Muscle layer of colon (tissue), 2 donors: ENCODE data around the gene PDHB.

ENCODE experiments used
- H3K27ac ChIP-seq: one replicate; pipeline ENCODE4 v1.7.0; 2013; ENCODE audit warnings: low read depth, mild to moderate bottlenecking, low read length, moderate library complexity
- H3K27me3 ChIP-seq, 2 donors: one replicate each; pipeline ENCODE4 v1.7.0; 2013; ENCODE audit warnings: low read length in 2 of 2, mild to moderate bottlenecking in 2 of 2; ENCODE audit not compliant: insufficient read depth in 2 of 2, control insufficient read depth in 1 of 2
- H3K36me3 ChIP-seq: one replicate; pipeline ENCODE4 v1.7.0; 2013; ENCODE audit warnings: mild to moderate bottlenecking, low read length; ENCODE audit not compliant: insufficient read depth
- H3K4me1 ChIP-seq: one replicate; pipeline ENCODE4 v1.7.0; 2013; ENCODE audit warnings: mild to moderate bottlenecking, low read length; ENCODE audit not compliant: insufficient read depth
- H3K4me3 ChIP-seq, 2 donors: one replicate each; pipeline ENCODE4 v1.7.0; 2013; ENCODE audit warnings: low read length in 2 of 2, low read depth in 1 of 2, mild to moderate bottlenecking in 1 of 2, moderate library complexity in 1 of 2
- H3K9ac ChIP-seq: one replicate; pipeline ENCODE4 v1.7.0; 2013; ENCODE audit warnings: low read length
- H3K9me3 ChIP-seq: one replicate; pipeline ENCODE4 v1.7.0; 2013; ENCODE audit warnings: mild to moderate bottlenecking, low read length
- donor health status: abdominal sarcoma.
- donor health status: Adenocarcinoma of cecum.

Gene PDHB

DNA sequence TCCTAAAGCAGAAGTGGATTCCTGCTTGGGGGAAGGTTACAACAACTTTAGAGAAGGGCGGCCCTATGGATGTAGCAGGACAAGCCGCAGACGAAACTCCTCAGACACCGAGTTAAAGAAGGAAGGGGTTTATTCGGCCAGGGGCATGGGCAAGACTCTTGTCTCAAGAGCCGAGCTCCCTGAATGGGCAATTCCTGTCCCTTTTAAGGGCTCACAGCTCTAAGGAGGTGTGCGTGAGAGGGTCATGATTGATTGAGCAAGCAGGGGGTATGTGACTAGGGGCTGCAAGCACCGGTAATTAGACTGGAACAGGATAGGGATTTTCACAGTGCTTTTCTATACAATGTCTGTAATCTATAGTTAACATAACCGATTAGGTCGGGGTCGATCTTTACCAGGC is 879 bp upstream of the PDHB start:
- peaks cover 26% of the 10 kb centered on the region for H3K4me1 ChIP-seq
- H3K4me3 ChIP-seq = peak overlapping the region in 1 of 2 donors; percentile 56
- H3K9ac ChIP-seq = no peak overlapping the region
- H3K27me3 ChIP-seq = no peaks in the 10 kb centered on the region
- peaks cover 24% of the 10 kb centered on the region for H3K36me3 ChIP-seq
- H3K27ac ChIP-seq = peak overlapping the region; percentile 50
- H3K9me3 ChIP-seq = no peaks in the 10 kb centered on the region

DNA sequence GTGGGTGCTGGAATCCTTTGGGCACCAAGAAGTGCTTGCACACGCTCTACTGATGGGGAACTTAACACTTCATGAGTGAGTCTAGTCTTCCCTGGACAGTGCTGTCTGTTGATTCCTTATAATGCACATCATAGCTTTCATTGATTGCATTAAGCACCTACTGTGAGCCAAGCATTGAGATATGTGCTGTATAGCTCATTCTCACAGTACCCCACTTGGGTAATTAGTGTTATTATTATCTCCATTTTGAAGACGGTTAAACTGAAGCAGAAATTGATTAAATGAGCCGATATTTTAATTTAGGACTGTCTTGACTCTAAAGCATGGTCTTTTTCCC is 504 bp upstream of the PDHB start:
- H3K4me3 ChIP-seq = peak overlapping the region in 1 of 2 donors; percentile 56
- peaks cover 28% of the 10 kb centered on the region for H3K36me3 ChIP-seq
- H3K4me1 ChIP-seq = peaks cover 26% of the 10 kb centered on the region
- H3K9ac ChIP-seq = peak overlapping the region; percentile 33
- no peaks in the 10 kb centered on the region for H3K9me3 ChIP-seq
- H3K27ac ChIP-seq = peak overlapping the region; percentile 50
- H3K27me3 ChIP-seq = no peaks in the 10 kb centered on the region

DNA sequence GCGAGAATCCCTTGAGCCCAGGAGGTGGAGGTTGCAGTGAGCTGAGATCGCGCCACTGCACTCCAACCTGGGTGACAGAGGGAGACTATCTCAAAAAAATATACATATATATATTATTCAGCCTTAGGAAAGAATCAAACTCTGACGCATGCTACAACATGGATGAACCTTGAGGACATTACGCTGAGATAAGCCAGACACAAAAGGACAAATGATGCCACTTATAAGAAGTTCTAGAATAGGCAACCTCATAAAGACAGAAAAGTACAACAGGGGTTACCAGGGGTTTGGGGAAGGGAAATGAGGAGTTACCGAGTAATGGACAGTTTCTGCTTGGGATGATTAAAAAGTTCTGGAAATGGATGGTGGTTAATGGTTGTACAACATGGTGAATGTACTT is 727 bp downstream of the PDHB start:
- peaks cover 40% of the 10 kb centered on the region for H3K36me3 ChIP-seq
- H3K4me1 ChIP-seq = peaks cover 26% of the 10 kb centered on the region
- H3K9ac ChIP-seq = peak overlapping the region; percentile 81
- peak overlapping the region; percentile 99 for H3K27ac ChIP-seq
- H3K9me3 ChIP-seq = no peaks in the 10 kb centered on the region
- H3K27me3 ChIP-seq = no peaks in the 10 kb centered on the region
- H3K4me3 ChIP-seq = peak overlapping the region; percentile 68 to 94

DNA sequence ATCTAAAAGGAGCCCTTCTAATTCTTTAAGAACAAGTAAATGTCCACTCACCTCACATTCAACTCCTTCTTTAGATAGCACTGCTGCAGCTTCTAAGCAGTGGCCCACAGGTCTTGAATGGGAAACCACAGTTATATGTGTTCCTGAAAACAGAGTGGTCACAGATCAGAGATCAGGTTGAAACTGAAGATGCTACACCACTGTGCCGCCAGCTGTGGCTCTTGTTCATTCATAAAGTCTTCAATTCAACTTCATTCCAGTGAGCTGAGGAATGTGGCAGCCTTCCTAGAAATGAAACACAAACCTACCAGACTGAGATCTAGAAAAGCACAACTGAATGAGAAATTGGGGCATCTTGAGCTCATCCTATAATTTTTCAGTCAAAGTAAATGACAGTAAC is 4.0 kb downstream of the PDHB start:
- Histone ChIP-seq H3K4me3 (no peak overlapping the region), H3K4me1 (peaks cover 19% of the 10 kb centered on the region), H3K9me3 (no peaks in the 10 kb centered on the region), H3K9ac (no peak overlapping the region), H3K27me3 (no peaks in the 10 kb centered on the region), H3K36me3 (peaks cover 64% of the 10 kb centered on the region), H3K27ac (peak overlapping the region; percentile 40)

DNA sequence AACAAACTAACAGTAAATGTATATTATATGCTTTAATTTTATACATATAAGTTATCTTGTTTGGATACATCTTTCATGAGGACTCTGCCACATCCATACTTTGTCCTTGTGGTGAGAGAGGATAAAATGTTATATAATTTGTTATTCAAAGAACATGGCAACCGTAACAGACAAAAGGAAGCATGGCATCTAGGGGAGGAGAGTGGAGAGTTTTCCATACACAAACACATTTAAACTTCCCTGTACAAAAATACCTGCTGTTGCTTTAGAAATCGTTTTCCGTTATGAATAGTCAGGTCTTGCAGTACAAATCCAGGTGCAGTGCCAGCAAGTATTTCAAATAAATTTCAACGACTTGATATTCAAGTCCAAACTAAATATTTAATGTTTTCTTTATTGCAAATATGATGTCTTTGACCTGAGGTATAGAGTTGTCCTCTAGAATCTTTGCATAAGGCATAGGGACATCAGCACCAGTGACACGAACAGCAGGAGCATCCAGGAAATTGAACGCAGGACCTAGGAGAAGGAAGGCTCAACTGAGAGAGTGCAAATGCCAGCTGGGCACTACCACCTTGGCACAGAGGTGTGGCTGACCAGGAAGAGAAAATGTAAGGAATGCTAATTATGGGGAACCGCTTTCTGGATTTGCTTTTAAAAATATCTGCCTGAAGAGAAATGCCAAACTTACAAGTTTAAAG is 5.8 kb downstream of the PDHB start:
- Histone ChIP-seq H3K9me3 (no peaks in the 10 kb centered on the region), H3K27ac (no peak overlapping the region), H3K27me3 (no peaks in the 10 kb centered on the region), H3K36me3 (peaks cover 83% of the 10 kb centered on the region), H3K9ac (no peak overlapping the region), H3K4me1 (peaks cover 11% of the 10 kb centered on the region), H3K4me3 (no peak overlapping the region)

DNA sequence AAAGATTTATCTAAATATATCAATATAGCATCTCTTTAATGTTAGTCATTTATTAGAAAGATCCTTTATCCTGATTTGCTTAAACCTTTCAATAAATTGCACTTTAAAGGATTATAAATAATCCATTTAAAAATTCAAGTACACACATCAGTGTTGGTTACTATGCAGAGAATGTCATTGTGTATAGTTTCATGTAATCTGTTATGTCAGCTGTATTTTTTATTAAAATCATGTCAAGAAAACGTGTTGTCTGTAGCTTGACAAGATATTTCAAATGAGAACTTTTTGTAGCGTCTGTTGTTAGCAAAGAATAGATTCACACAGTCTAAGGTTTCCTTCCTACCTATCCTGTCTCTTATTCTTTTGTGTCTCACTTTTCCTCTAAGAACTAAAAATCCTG is 7.8 kb downstream of the PDHB start:
- Histone ChIP-seq H3K4me1 (no peaks in the 10 kb centered on the region), H3K4me3 (no peak overlapping the region), H3K9ac (no peak overlapping the region), H3K36me3 (peaks cover 89% of the 10 kb centered on the region), H3K9me3 (no peaks in the 10 kb centered on the region), H3K27ac (no peak overlapping the region), H3K27me3 (no peaks in the 10 kb centered on the region)

DNA sequence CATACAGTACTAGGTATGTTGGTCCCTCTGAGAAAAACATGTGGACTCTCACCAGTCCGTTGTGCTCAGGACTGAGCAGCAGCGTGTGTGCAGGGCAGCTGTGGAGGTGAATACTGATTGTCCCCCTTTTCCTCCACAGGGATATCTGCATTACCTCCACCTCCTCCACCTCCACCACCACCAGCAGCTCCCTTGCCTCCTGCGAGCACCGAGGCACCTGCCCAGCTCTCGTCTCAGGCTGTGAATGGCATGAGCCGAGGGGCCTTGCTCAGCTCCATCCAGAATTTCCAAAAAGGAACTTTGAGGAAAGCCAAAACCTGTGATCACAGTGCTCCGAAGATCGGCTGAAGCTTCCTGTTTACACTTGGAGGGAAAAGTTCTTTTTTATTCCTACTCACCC is 9.0 kb downstream of the PDHB start:
- H3K9ac ChIP-seq = no peak overlapping the region
- no peaks in the 10 kb centered on the region for H3K4me1 ChIP-seq
- H3K27me3 ChIP-seq = no peaks in the 10 kb centered on the region
- H3K36me3 ChIP-seq = peaks cover 78% of the 10 kb centered on the region
- H3K4me3 ChIP-seq = no peak overlapping the region
- no peaks in the 10 kb centered on the region for H3K9me3 ChIP-seq
- H3K27ac ChIP-seq = no peak overlapping the region

DNA sequence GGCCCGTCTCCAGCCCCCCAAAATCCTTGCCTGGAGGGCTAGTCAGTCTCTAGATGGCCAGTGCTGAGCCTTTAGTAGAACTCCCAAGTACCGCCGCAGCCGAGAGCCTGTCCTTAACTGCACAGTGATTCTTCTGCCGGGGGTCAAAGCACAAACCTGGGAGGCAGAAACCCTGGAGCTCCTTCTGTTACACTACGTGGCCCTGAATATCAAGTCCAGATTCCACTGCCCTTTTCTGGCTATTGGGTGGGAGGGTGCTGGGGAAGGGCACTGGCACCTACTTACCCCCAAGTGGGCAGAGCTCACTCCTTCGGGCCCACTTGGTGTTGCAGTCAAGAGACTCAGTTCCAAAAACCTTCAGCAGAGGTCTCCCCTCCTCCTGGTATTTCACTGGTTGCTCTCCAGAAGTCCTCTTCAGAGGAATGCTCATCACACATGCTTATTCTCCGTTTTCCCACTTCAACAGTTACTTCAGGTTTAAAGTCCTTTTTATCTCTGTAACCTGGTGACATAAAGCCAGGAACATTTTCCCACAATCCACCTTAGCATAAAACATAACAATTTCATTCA is 10.8 kb downstream of the PDHB start:
- H3K36me3 ChIP-seq = peaks cover 61% of the 10 kb centered on the region
- H3K27me3 ChIP-seq = no peaks in the 10 kb centered on the region
- H3K27ac ChIP-seq = no peak overlapping the region

DNA sequence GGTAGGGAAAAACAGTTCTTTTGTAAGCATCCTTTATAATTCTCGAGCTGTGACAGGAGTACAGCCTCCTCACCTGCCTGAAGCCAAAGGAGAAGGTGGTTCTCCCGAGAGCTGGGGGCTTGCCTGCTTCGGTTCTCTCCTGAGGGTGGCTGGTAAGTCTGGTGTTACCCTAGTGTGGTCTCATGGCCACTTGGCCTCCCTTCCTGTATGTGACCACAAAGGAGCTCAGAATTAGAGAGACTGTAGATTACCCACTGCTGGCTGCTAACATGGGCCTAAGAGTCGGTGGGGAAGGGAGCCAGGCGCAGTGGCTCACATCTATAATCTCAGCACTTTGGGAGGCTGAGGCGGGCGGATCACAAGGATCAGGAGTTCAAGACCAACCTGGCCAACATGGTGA is 12.6 kb downstream of the PDHB start:
- Histone ChIP-seq H3K27me3 (no peaks in the 10 kb centered on the region), H3K4me1 (no peaks in the 10 kb centered on the region), H3K27ac (no peak overlapping the region), H3K4me3 (no peak overlapping the region), H3K36me3 (peaks cover 57% of the 10 kb centered on the region), H3K9ac (no peak overlapping the region), H3K9me3 (no peaks in the 10 kb centered on the region)

More for the DNA sequence above, 10.8 kb downstream of the PDHB start:
- no peak overlapping the region for H3K9ac ChIP-seq
- no peaks in the 10 kb centered on the region for H3K4me1 ChIP-seq
- H3K4me3 ChIP-seq = no peak overlapping the region
- H3K9me3 ChIP-seq = no peaks in the 10 kb centered on the region

DNA sequence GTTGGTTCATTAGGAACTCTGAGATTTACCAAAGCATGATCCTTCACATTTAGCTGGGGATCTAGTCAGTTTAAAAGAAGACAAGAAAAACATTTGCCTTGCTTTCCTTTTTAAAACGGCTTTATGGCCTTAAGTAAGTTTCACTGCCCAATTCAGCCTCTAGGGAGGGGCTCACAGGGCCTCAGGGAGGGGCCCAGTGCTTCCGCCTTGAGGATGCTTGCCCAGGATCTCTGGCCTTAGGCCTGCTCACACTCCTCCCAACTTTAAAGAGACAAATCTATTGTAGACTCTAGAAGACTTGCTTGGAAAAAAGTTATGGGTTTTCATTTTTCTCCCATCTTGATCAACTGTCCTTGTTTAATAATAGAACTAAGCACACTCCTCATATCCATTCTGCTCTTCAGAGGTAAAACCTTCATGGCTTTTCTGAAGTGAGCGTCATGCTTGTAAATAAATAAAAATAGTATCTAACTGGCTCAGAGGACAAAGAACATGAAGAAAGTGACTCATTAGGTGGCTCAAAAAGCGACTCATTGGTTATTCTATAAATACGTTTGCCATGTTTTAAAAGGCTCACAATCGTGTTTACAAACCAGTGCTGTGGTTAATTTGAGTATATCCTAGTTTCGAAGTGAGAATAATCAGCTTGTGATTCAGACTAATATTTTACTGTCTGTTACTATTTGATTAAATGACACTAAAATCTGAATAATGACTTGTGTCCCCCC is 13.7 kb downstream of the PDHB start:
- H3K4me3 ChIP-seq = no peak overlapping the region
- H3K36me3 ChIP-seq = peaks cover 48% of the 10 kb centered on the region
- H3K9me3 ChIP-seq = no peaks in the 10 kb centered on the region
- H3K4me1 ChIP-seq = no peaks in the 10 kb centered on the region
- H3K27ac ChIP-seq = no peak overlapping the region
- no peaks in the 10 kb centered on the region for H3K27me3 ChIP-seq
- no peak overlapping the region for H3K9ac ChIP-seq

DNA sequence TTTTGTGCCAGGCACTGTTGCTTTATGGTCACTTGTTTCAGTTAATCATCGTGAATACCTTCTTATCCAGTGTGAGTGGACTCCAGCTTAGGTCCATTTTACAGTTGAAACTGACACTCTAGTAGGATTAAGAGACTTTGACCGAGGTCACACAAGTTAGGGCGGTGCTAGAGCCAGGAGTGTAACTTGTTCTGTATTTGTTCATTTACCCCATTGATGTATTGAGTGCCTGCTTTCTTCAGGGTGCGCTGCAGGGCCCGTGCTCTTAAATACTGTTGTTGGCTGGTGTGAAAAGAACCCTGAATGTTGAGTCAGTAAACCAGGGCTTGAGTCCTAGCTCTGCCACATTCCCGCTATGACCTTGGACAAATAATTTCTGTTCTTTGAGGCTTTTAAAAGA is 15.4 kb downstream of the PDHB start:
- peaks cover 30% of the 10 kb centered on the region for H3K36me3 ChIP-seq
- no peak overlapping the region for H3K4me3 ChIP-seq
- no peak overlapping the region for H3K27ac ChIP-seq
- no peaks in the 10 kb centered on the region for H3K27me3 ChIP-seq
- no peak overlapping the region for H3K9ac ChIP-seq
- H3K9me3 ChIP-seq = no peaks in the 10 kb centered on the region
- H3K4me1 ChIP-seq = peaks cover 11% of the 10 kb centered on the region
